ENCODE measurements around the gene AASDH.

Gene AASDH

GRCh38 chr4:56348576-56348975, 38.7 kb downstream of the AASDH start:
- no peak for TF ChIP-seq CTCF (IDR thresholded peaks at IDR 0.05)

- TF ChIP-seq CTCF (IDR thresholded peaks at IDR 0.05) = no peak
Observed at GRCh38 chr4:56345458-56345857, 41.8 kb downstream of the AASDH start.

- TF ChIP-seq CTCF (IDR thresholded peaks at IDR 0.05) = no peak
Observed at GRCh38 chr4:56342746-56343145, 44.5 kb downstream of the AASDH start.

GRCh38 chr4:56330691-56331090, 56.6 kb downstream of the AASDH start:
- no peak for TF ChIP-seq CTCF (IDR thresholded peaks at IDR 0.05)

GRCh38 chr4:56326363-56326762, 60.9 kb downstream of the AASDH start:
- no peak for TF ChIP-seq CTCF (IDR thresholded peaks at IDR 0.05)

- no peak for TF ChIP-seq CTCF (IDR thresholded peaks at IDR 0.05)
Observed at GRCh38 chr4:56324011-56324610, 63.2 kb downstream of the AASDH start.

GRCh38 chr4:56323327-56323726, 64.0 kb downstream of the AASDH start:
- TF ChIP-seq CTCF (IDR thresholded peaks at IDR 0.05) = no peak

GRCh38 chr4:56321251-56321650, 66.0 kb downstream of the AASDH start:
- TF ChIP-seq CTCF (IDR thresholded peaks at IDR 0.05) = no peak

Measured in LNCAP (cell line).